H9 (cell line): ENCODE measurements around the gene GON7. TPM values are rescaled to one million over a fixed set of nuclear protein-coding genes. Genes with fewer than 3 reads are reported as not detected.

Experiments used
- DNase-seq: peaks from one replicate; pipeline ENCODE4 v3.0.0-alpha.2; 2017
- H2AFZ ChIP-seq: one replicate; pipeline ENCODE4 v1.6.1; 2013; ENCODE audit warnings: mild to moderate bottlenecking, low read length, control low read depth, moderate library complexity
- H2AK5ac ChIP-seq: 2 replicates; pipeline ENCODE4 v1.6.1; 2013; ENCODE audit warnings: low read length, control low read depth, mixed read lengths; ENCODE audit not compliant: insufficient read length
- H2BK120ac ChIP-seq: one replicate; pipeline ENCODE4 v1.6.1; 2013; ENCODE audit warnings: low read depth, mild to moderate bottlenecking, low read length, control low read depth, inconsistent platforms; ENCODE audit not compliant: poor library complexity, severe bottlenecking
- H2BK12ac ChIP-seq: 2 replicates; pipeline ENCODE4 v1.6.1; 2013; ENCODE audit warnings: low read length, control low read depth, mixed read lengths, low read depth; ENCODE audit not compliant: insufficient read length
- H2BK15ac ChIP-seq: 2 replicates; pipeline ENCODE4 v1.6.1; 2013; ENCODE audit warnings: low read depth, low read length, control low read depth
- H2BK20ac ChIP-seq: one replicate; pipeline ENCODE4 v1.6.1; 2013; ENCODE audit warnings: low read depth, mild to moderate bottlenecking, low read length, control low read depth, inconsistent platforms; ENCODE audit not compliant: poor library complexity, severe bottlenecking
- H2BK5ac ChIP-seq: 2 replicates; pipeline ENCODE4 v1.6.1; 2013; ENCODE audit warnings: low read length, control low read depth, mixed read lengths; ENCODE audit not compliant: insufficient read length
- H3K14ac ChIP-seq: 2 replicates; pipeline ENCODE4 v1.6.1; 2013; ENCODE audit warnings: low read length, control low read depth; ENCODE audit not compliant: insufficient read depth
- H3K18ac ChIP-seq: 2 replicates; pipeline ENCODE4 v1.6.1; 2013; ENCODE audit warnings: low read depth, mild to moderate bottlenecking, mixed read lengths, low read length, control low read depth; ENCODE audit not compliant: insufficient read length
- H3K23ac ChIP-seq: 2 replicates; pipeline ENCODE4 v1.6.1; 2013; ENCODE audit warnings: low read length, control low read depth, mixed read lengths, low read depth; ENCODE audit not compliant: insufficient read length
- H3K23me2 ChIP-seq: 2 replicates; pipeline ENCODE4 v1.6.1; 2013; ENCODE audit warnings: low read depth, mild to moderate bottlenecking, mixed read lengths, low read length, control low read depth; ENCODE audit not compliant: insufficient read length, poor library complexity, severe bottlenecking
- H3K27ac ChIP-seq: 2 replicates; pipeline ENCODE4 v1.5.1; 2013; ENCODE audit warnings: low read length, control low read depth, mixed read lengths, low read depth; ENCODE audit not compliant: insufficient read length
- H3K27me3 ChIP-seq: 2 replicates; pipeline ENCODE4 v1.6.1; 2013; ENCODE audit warnings: low read length, control low read depth, inconsistent platforms; ENCODE audit not compliant: insufficient read depth
- H3K4ac ChIP-seq: 2 replicates; pipeline ENCODE4 v1.6.1; 2013; ENCODE audit warnings: low read depth, mild to moderate bottlenecking, control low read depth, inconsistent platforms, low read length, moderate library complexity
- H3K4me1 ChIP-seq: 2 replicates; pipeline ENCODE4 v1.6.1; 2013; ENCODE audit warnings: low read length, control low read depth, inconsistent platforms; ENCODE audit not compliant: insufficient read depth
- H3K4me2 ChIP-seq: 2 replicates; pipeline ENCODE4 v1.6.1; 2013; ENCODE audit warnings: low read length, control low read depth, mixed read lengths; ENCODE audit not compliant: insufficient read length, insufficient read depth
- H3K56ac ChIP-seq: 2 replicates; pipeline ENCODE4 v1.6.1; 2013; ENCODE audit warnings: low read depth, mild to moderate bottlenecking, mixed read lengths, low read length, control low read depth; ENCODE audit not compliant: insufficient read length
- H3K79me1 ChIP-seq: 2 replicates; pipeline ENCODE4 v1.6.1; 2013; ENCODE audit warnings: low read depth, mild to moderate bottlenecking, moderate library complexity, low read length, control low read depth, inconsistent platforms; ENCODE audit not compliant: insufficient read depth, poor library complexity, severe bottlenecking
- H3K79me2 ChIP-seq: 2 replicates; pipeline ENCODE4 v1.6.1; 2013; ENCODE audit warnings: low read length, control low read depth, inconsistent platforms; ENCODE audit not compliant: insufficient read depth
- H3K9ac ChIP-seq: 2 replicates; pipeline ENCODE4 v1.6.1; 2013; ENCODE audit warnings: low read length, control low read depth, mixed read lengths; ENCODE audit not compliant: insufficient read length; ENCODE audit errors: extremely low read depth
- H3K9me3 ChIP-seq: one replicate; pipeline ENCODE4 v1.6.1; 2013; ENCODE audit warnings: low read depth, low read length, inconsistent platforms; ENCODE audit not compliant: control insufficient read depth
- H3T11ph ChIP-seq: one replicate; pipeline ENCODE4 v1.6.1; 2013; ENCODE audit warnings: mild to moderate bottlenecking, low read length, control low read depth, inconsistent platforms
- H4K20me1 ChIP-seq: one replicate; pipeline ENCODE4 v1.6.1; 2013; ENCODE audit not compliant: control insufficient read depth, insufficient read length, insufficient read depth
- H4K5ac ChIP-seq: 2 replicates; pipeline ENCODE4 v1.6.1; 2013; ENCODE audit warnings: low read depth, mild to moderate bottlenecking, mixed read lengths, low read length, control low read depth; ENCODE audit not compliant: insufficient read length
- H4K8ac ChIP-seq: replicated peaks from 2 replicates; pipeline ENCODE4 v1.6.1; 2013; ENCODE audit warnings: low read length, control low read depth, mixed read lengths, low read depth; ENCODE audit not compliant: insufficient read length
- H4K91ac ChIP-seq: 2 replicates; pipeline ENCODE4 v1.6.1; 2013; ENCODE audit warnings: low read depth, mild to moderate bottlenecking, moderate library complexity, mixed read lengths, low read length, control low read depth; ENCODE audit not compliant: insufficient read length
- H3K27ac Mint-ChIP-seq, 3 experiments: 2 replicates in 2 of 3; 3 replicates in 1 of 3; pipeline ENCODE4 v1.8.0; 2020 to 2021; ENCODE audit warnings: mixed read lengths in 3 of 3, mild to moderate bottlenecking in 1 of 3, moderate library complexity in 1 of 3
- H3K27me3 Mint-ChIP-seq: 2 replicates; pipeline ENCODE4 v1.8.0; 2021; ENCODE audit warnings: low read depth, mild to moderate bottlenecking, moderate library complexity, mixed read lengths
- H3K36me3 Mint-ChIP-seq, 3 experiments: 2 replicates in 2 of 3; 3 replicates in 1 of 3; pipeline ENCODE4 v1.8.0; 2020 to 2021; ENCODE audit warnings: low read depth in 3 of 3, mixed read lengths in 3 of 3; ENCODE audit not compliant: insufficient read depth in 1 of 3
- H3K4me1 Mint-ChIP-seq, 2 experiments: 2 replicates each; pipeline ENCODE4 v1.8.0; 2020; ENCODE audit warnings: mixed read lengths in 2 of 2
- H3K4me3 Mint-ChIP-seq, 2 experiments: 2 replicates in 1 of 2; 3 replicates in 1 of 2; pipeline ENCODE4 v1.8.0; 2020 to 2021; ENCODE audit warnings: mild to moderate bottlenecking in 2 of 2, mixed read lengths in 2 of 2, moderate library complexity in 1 of 2
- H3K9me3 Mint-ChIP-seq, 2 experiments: 2 replicates in 1 of 2; 3 replicates in 1 of 2; pipeline ENCODE4 v1.8.0; 2020; ENCODE audit warnings: mild to moderate bottlenecking in 2 of 2, mixed read lengths in 2 of 2, moderate library complexity in 1 of 2
- CTCF ChIP-seq: fragments of 200-600 bp; sonication (generic); conservative IDR thresholded peaks from 3 replicates; pipeline ENCODE4 v1.8.0; 2021; ENCODE audit warnings: antibody characterized with exemption, mild to moderate bottlenecking
- WGBS: extraction: QIAGEN DNeasy Blood & Tissue Kit; methylation state at CpG from one replicate; pipeline ENCODE4 v1.1.7; 2013; ENCODE audit warnings: missing lambda C conversion rate, low lambda C conversion rate, mixed read lengths; ENCODE audit not compliant: insufficient read length; ENCODE audit errors: extremely low coverage; 5-methylcytosine and 5-hydroxymethylcytosine counted together
- total RNA-seq: library from RNA; stranded (reverse); gene quantifications from 2 replicates; pipeline ENCODE4 v1.2.1, GENCODE V29; 2021

Gene GON7
- total RNA-seq, 1 experiment from 2014 or later = 6.8 TPM

GRCh38 chr14:93201155-93201704, 5.6 kb downstream of the GON7 start:
- H3K27ac ChIP-seq = no peak overlapping the region
- no peak overlapping the region for H2BK15ac ChIP-seq
- H3K14ac ChIP-seq = no peak overlapping the region
- H4K8ac ChIP-seq = no peak overlapping the region
- no peak for TF ChIP-seq CTCF
- no peaks in the 10 kb centered on the region for H4K20me1 ChIP-seq
- no peak overlapping the region for H3K56ac ChIP-seq
- no peaks in the 10 kb centered on the region for H3K79me1 ChIP-seq
- H3K79me2 ChIP-seq = no peaks in the 10 kb centered on the region
- H3K23ac ChIP-seq = no peak overlapping the region
- no peak overlapping the region for H2BK120ac ChIP-seq
- WGBS = no CpG with 5 or more reads among the region's 7 CpGs
- H3K27me3 Mint-ChIP-seq = no peaks in the 10 kb centered on the region
- no peak overlapping the region for H3K4me2 ChIP-seq
- no peaks in the 10 kb centered on the region for H3K23me2 ChIP-seq
- H3K4me3 Mint-ChIP-seq = no peak overlapping the region
- H3K9me3 ChIP-seq = no peaks in the 10 kb centered on the region
- H3K36me3 Mint-ChIP-seq = no peaks in the 10 kb centered on the region
- H2AK5ac ChIP-seq = no peak overlapping the region
- no peak overlapping the region for H4K5ac ChIP-seq
- H3K27me3 ChIP-seq = no peaks in the 10 kb centered on the region
- no peak overlapping the region for H3K9ac ChIP-seq
- no peak overlapping the region for H3K18ac ChIP-seq
- H3K4ac ChIP-seq = no peak overlapping the region
- H3K9me3 Mint-ChIP-seq = no peaks in the 10 kb centered on the region
- no peaks in the 10 kb centered on the region for H3K4me1 ChIP-seq
- no peak overlapping the region for H2AFZ ChIP-seq
- H2BK5ac ChIP-seq = no peak overlapping the region
- no peak overlapping the region for H3K27ac Mint-ChIP-seq
- no peak overlapping the region for H4K91ac ChIP-seq
- H3T11ph ChIP-seq = no peak overlapping the region
- no peak overlapping the region for H2BK12ac ChIP-seq
- peaks cover 4 to 7% of the 10 kb centered on the region in 2 experiments for H3K4me1 Mint-ChIP-seq
- DNase-seq = no peak
- no peak overlapping the region for H2BK20ac ChIP-seq
